NCI-H1105 treated with DMSO at 0.1 percent for 48 hours (cell line): Measurements from ENCODE around the gene SPATA20.

Source experiments
- DNase-seq: peaks from one replicate; lab custom pipeline; 2025; lab: John Stamatoyannopoulos, UW

SPATA20 gene

DNA sequence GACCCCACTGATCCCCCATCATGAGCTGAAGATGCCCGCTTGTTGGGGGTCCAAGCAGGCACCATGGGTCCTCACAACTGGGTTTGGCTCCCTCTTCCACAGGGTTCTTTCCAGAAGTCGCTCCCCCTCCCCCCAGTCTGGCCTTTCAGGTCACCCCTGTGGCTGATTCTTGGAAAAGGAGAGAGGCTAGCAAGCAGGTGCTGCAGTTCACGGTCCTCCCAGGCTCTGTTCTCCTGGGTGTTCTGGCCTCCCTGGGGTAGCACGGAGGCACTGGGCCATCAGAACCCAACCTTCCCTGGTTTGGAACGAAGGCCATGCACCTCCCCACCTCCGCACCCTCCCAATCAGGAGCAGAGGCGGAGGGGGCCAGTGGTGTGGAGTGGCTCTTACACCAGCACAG, 32.4 kb downstream of the SPATA20 start:
- no peak for DNase-seq

- DNase-seq, result no peak
Observed at GRCh38 chr17:50580646-50581045, 33.7 kb downstream of the SPATA20 start.

DNA sequence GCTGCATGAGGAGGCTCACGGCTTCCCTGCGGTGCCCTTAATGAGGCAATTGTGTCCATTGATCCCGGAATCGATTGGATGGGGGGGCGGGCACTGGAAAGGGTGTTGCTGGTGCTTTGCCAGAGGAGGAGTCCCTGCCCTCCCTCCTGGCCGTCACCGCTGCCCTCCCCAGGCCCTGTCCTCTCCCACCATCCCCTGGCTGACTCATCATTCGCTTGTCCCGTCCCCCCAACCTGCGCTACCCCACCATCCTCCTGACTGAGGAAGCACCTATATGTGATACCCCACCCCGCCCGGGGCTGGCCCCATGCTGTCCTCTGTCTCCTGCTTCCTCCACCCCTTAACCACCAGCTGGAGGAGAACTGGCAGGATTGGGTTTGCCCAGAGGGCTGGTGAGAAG, 34.3 kb downstream of the SPATA20 start:
- DNase-seq, result no peak

DNA sequence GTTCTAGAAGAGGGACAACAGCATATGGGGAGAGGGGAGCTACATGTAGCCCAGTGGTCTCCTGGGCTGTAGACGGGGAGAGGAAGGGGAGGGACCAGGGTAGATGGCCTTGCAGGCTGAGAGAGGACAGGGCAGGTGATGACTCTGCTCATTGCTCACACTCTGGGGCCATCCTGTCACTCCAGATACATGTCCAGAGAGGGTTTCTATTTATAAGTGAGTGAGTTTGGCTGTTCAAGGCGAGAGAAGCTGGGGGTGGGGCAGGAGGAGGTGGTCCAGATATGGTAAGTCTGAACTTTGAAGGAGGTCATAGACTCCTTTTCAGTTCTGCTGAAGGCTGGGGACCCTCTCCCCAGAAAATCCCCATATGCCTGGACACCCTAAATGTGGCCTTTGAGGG, 35.8 kb downstream of the SPATA20 start:
- DNase-seq, result no peak

DNA sequence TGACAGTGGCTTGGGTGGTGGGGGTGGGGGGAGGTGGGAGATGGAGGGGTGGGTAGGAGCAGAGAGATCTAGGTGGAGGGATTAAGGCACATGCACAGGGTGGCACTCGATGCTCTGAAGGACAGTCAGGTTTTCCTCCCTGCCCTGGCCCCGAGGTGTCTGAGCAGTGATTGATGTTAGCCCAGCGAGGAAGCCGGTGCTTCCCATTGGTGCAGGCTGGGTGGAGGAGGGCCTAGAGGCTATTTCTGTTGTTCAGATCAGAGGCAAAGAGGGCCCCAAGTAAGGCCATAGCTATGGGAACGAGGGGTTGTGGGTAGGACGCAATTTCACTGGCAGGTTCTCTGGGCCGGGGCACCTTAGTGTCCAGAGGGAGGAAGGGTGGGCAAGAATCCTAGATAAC, 36.7 kb downstream of the SPATA20 start:
- no peak for DNase-seq

DNA sequence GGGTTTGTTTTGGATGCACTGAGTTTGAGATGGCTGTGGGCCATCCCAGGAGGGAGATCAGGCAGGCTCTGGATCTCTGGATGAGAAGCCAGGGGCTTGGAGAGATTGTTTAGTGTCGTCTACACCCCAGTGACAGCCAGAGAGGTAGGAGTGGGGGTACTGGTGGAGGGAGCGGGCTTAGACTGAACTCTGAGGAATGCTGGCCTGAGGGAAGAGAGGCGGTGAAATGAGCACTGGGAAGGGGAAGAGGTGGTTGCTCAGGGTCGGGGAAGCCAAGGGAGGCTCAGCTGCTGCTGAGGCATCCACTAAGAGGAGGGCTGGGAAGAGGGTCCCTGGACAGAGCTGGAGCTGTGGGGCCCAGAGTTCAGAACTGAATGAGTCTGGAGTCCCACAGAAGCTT, 37.1 kb downstream of the SPATA20 start:
- no peak for DNase-seq

GRCh38 chr17:50584749-50585148, 37.8 kb downstream of the SPATA20 start:
- no peak for DNase-seq

DNA sequence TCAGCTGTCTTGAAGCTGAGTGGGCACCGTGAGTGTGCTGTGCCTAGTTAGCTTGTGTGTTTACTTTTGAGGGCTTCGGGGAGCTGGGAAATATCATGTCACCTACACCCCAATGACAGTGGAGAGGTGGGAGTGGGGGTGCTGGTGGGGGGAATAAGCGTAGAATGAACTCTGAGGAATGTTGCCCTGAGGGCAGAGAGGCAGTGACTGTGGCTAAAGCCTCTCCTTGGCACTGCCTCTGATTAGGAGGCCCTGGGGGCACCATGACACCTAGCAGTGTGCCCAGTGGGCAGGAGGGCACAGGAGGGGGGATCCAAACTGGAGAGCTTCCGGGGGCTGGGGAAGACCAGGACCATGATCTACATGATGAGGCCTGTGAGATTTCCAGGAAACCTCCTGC, 38.4 kb downstream of the SPATA20 start:
- DNase-seq, result no peak

- DNase-seq, result no peak
Observed at GRCh38 chr17:50585891-50586290, 38.9 kb downstream of the SPATA20 start.

- no peak for DNase-seq
Observed at GRCh38 chr17:50586421-50587247, 39.7 kb downstream of the SPATA20 start.

GRCh38 chr17:50587571-50587970, 40.6 kb downstream of the SPATA20 start:
- no peak for DNase-seq

DNA sequence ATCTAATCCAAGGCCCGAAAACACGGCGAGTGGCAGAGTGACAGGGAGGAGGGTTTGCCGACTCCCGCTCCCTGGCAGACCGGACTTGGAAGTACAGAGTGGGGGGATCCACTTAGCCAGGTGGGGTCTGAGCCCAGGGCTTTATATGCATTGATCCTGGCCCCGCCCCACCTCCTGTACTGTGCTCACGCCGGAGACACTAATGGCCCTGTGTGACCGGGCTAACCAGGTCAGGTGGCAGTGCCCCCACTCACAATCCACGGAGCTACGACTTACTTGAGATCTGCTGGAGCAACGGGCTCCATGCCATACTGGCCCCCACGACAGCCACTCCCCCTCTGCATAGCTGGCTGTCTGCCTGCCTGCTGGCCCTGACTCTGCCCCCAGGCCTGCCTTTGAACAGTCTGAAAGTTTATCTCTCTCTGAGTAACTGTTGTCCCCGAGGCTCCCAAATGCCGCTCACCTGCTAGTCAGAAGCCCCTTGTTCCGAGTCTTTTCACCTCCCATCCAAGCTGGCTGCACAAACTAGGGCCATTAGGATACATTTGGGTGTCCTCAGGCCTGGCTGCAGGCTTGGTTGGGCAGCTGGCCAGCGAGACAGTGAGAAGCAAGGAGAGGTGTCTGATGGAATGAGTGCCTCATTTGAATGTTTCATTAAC, 41.5 kb downstream of the SPATA20 start:
- no peak for DNase-seq

GRCh38 chr17:50589095-50589705, 42.2 kb downstream of the SPATA20 start:
- no peak for DNase-seq

DNA sequence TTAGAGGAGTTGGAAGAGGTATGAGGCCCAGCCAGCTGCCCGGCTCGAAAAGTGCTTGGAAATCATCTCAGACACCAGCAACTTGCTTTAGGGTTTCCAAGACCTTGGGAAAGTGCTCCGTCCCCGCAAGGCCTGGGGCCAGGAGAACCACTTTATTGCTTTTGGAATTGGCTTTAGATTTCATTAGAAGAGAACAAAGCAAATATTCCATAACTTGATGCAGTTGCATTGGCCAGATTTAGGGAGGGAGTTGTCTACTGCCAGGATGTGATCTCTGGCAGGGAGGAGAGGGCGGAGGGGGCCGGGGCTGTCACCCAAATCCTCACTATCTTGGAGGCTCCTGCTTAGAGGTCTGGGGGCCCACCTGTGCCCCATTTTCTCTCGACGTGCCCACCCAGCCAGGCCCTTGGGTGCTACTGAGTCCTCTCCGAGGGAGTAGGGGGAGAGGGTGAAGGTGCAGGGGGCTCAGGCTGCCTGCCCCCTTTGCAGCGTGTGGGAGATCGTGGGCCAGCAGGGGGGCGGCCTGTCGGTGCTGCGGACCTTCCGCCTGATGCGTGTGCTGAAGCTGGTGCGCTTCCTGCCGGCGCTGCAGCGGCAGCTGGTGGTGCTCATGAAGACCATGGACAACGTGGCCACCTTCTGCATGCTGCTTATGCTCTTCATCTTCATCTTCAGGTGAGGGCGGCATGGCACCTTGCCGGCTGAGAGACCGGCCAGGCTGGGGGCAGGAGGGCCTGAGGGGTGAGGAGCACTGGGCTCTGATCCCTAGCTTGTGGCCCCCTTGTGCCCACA, 44.2 kb downstream of the SPATA20 start:
- DNase-seq, result no peak

- peak; percentile 61 for DNase-seq
Observed at GRCh38 chr17:50593321-50593720, 46.3 kb downstream of the SPATA20 start.

- DNase-seq, result no peak
Observed at GRCh38 chr17:50594128-50594823, 47.3 kb downstream of the SPATA20 start.

GRCh38 chr17:50594892-50595291, 47.9 kb downstream of the SPATA20 start:
- DNase-seq, result no peak

DNA sequence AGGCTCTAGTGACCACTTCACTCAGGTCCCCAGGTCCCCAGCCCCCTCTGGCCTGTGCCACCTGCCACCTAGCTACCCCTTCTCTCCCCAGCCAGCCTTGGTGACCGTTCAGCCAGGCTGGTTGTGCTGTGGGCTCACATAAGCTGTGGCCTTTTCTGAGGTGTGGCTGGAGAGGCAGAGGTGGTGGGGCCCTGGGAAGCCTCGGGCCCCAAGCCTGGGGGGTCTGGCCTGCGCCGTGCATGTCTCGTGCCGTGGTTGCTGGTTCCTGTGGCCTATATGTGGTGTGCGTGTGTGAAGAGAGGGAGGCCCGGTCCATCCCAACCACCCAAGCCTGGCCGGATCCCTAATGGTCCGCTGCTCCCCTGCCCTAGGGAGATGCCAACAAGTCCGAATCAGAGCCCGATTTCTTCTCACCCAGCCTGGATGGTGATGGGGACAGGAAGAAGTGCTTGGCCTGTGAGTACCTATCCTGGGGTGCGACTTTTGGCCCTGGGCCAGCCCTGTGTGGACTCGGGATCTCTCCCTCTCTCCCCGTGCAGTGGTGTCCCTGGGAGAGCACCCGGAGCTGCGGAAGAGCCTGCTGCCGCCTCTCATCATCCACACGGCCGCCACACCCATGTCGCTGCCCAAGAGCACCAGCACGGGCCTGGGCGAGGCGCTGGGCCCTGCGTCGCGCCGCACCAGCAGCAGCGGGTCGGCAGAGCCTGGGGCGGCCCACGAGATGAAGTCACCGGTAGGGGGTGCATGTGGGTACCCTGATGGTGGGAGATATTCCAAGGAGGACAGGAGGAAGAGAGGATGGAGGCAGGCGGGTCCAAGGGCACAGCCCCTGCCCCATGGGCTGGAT, 49.4 kb downstream of the SPATA20 start:
- no peak for DNase-seq

DNA sequence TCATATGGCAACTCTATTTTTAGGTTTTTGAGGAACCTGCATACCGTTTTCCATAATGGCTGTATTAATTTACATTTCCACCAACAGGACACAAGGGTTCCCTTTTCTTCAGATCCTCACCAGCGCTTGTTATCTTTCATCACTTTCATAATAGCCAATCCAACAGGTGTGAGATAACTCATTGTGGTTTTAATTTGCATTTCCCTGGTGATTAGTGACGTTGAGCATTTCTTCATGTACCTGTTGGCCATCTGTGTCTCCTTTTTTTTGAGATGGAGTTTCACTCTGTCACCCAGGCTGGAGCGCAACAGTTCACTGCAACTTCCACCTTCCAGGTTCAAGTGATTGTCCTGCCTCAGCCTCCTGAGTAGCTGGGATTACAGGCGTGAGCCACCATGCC, 51.5 kb downstream of the SPATA20 start:
- DNase-seq, result no peak

- no peak for DNase-seq
Observed at GRCh38 chr17:50599606-50600005, 52.6 kb downstream of the SPATA20 start.

DNA sequence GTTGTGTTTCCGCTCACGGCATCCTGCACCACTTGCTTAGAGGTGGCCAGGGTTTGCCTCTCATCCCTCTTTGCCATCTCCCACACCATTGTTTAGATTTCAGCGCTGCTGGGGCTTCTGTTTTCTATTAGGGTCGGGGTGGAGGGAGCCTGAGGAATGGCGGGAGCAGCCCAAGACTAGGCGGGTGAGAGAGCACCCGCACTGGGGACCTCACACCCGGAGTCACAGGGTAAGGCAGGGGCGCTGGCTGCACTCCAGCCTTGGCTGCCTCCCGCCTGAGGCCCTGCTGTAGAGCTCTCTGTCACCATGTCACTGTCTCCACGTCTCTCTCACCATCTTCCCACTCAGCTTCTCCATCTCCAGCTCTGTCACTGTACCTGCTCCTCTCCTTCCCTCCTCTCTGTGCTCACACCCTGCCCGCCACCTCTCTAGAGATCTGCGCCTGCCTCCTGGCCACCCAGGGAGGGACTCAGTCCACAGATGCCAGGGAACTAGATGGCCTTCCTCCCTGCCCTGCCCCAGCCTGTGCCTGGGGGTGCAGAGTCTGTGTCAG, 54.9 kb downstream of the SPATA20 start:
- no peak for DNase-seq
